Measurements from ENCODE around the gene LUC7L. TPM values are rescaled to one million over a fixed set of nuclear protein-coding genes. Genes with fewer than 3 reads are reported as not detected.

Gene LUC7L
- total and polyA plus RNA-seq, 10 of the 15 experiments (the other 5 are each of a cell fraction or from before 2014, with no cell fraction given): 2.3 to 59.6 (median 44.1) TPM

- SMC1A ChIA-PET (ENCODE audit: uncharacterized antibody, unreplicated experiment): no interaction called here
- TF ChIP-seq REST (IDR thresholded peaks at IDR 0.05; ENCODE audit: low read depth, low read length) (no peak), BCLAF1 (IDR thresholded peaks at IDR 0.05) (no peak), SMC3 (IDR thresholded peaks at IDR 0.05; ENCODE audit: borderline replicate concordance, low read length) (no peak), E4F1 (IDR thresholded peaks at IDR 0.05; ENCODE audit: borderline replicate concordance, partially characterized antibody) (no peak), CEBPZ (IDR thresholded peaks at IDR 0.05; ENCODE audit: low read depth, low read length) (no peak), USF2 (IDR thresholded peaks at IDR 0.05; ENCODE audit: borderline replicate concordance, low read depth, low read length) (no peak), KLF5 (IDR thresholded peaks at IDR 0.05; ENCODE audit: partially characterized antibody) (no peak), ZBED1 (IDR thresholded peaks at IDR 0.05; ENCODE audit: borderline replicate concordance) (no peak)
Observed at GRCh38 chr16:270381-271255, 41.4 kb upstream of the LUC7L start.

More at GRCh38 chr16:270381-271255, 41.4 kb upstream of the LUC7L start:
- H3K4me3 ChIP-seq: no peak overlapping the region
- no TSS peak for BruUV-seq (replicated peaks)
- no peaks in the 10 kb centered on the region for H3K4me1 ChIP-seq (ENCODE audit: control insufficient read depth, insufficient read depth, low read length)
- no peak for ATAC-seq
- no peak for FAIRE-seq
- ChIA-PET CTCF (no interaction called here), POLR2A (no interaction called here), RAD21 (ENCODE audit: unreplicated experiment) (no interaction called here)
- no peak for DNase-seq (ENCODE audit: low read depth, low spot score)
- H3K36me3 ChIP-seq (ENCODE audit: control insufficient read depth in 2 of 2, insufficient read depth in 2 of 2, low read length in 1 of 2): no peaks in the 10 kb centered on the region
- no peak overlapping the region for H2AFZ ChIP-seq (ENCODE audit: control insufficient read depth, low read depth, low read length)
- 58% methylated on average over 28 of the region's 34 CpGs for WGBS (ENCODE audit: insufficient coverage, insufficient replicate concordance, low lambda C conversion rate, missing lambda C conversion rate)
- H3K27ac ChIP-seq (ENCODE audit: control insufficient read depth, insufficient read depth): no peak overlapping the region
- H4K20me1 ChIP-seq (ENCODE audit: control insufficient read depth, insufficient read depth): no peaks in the 10 kb centered on the region
- H3K9ac ChIP-seq (ENCODE audit: control insufficient read depth, insufficient read depth, low read length): no peak overlapping the region
- intact Hi-C loops (cut with micrococcal nuclease; ENCODE audit: unreplicated experiment): no loop called here
- H3K27me3 ChIP-seq (replicated peaks in 1 of 2; ENCODE audit: control insufficient read depth in 2 of 2, insufficient read depth in 2 of 2, low read length in 1 of 2): no peaks in the 10 kb centered on the region; a peak in 1 of 4 replicates
- no peaks in the 10 kb centered on the region for H3K9me3 ChIP-seq (replicated peaks; ENCODE audit: control insufficient read depth, insufficient read depth, low read length)
- no peak overlapping the region for H3K4me2 ChIP-seq (ENCODE audit: control insufficient read depth, insufficient read depth)
- in situ Hi-C loops (cut with MboI): no loop called here
- no peaks in the 10 kb centered on the region for H3K79me2 ChIP-seq (ENCODE audit: control insufficient read depth, insufficient read depth, low read length)
